Measurements from ENCODE around the gene BAIAP3. TPM values are rescaled to one million over a fixed set of nuclear protein-coding genes. Genes with fewer than 3 reads are reported as not detected.

Gene BAIAP3
- total and polyA plus RNA-seq, 2 of the 8 experiments (the other 6 are each of a cell fraction or from before 2014, with no cell fraction given) = 2.9 to 6.8 TPM

- H3K18ac ChIP-seq (ENCODE audit: extremely low read depth, low read length) = no peak overlapping the region
- no peak overlapping the region for H3K14ac ChIP-seq (ENCODE audit: insufficient read length)
- DNase-seq (ENCODE audit: low read depth in 1 of 2, low spot score in 2 of 2) (no peak), FAIRE-seq (no peak)
- H3K79me2 ChIP-seq (ENCODE audit: control insufficient read depth in 1 of 2, insufficient read depth in 2 of 2, low read length in 2 of 2) = peaks cover 2 to 42% of the 10 kb centered on the region in 2 experiments; a peak in 3 of 4 replicates
- no peak overlapping the region for H3K4me3 ChIP-seq (ENCODE audit: extremely low read depth in 1 of 4, insufficient read depth in 2 of 4, low read depth in 3 of 4, low read length in 4 of 4)
- no peak overlapping the region for H2AK5ac ChIP-seq (ENCODE audit: low read depth, low read length)
- no peak overlapping the region for H4K91ac ChIP-seq (replicated peaks; ENCODE audit: insufficient read length, low read length)
- no peak overlapping the region for H2BK12ac ChIP-seq (ENCODE audit: low read depth, low read length)
- H3K27ac ChIP-seq (ENCODE audit: low read depth, low read length) = no peak overlapping the region
- no peak overlapping the region for H2BK120ac ChIP-seq (replicated peaks; ENCODE audit: low read depth, low read length)
- H3K23me2 ChIP-seq (ENCODE audit: low read depth, low read length) = no peaks in the 10 kb centered on the region
- no peak overlapping the region for H2AFZ ChIP-seq (ENCODE audit: low read length)
- H4K5ac ChIP-seq (ENCODE audit: insufficient read length, low read depth, low read length) = no peak overlapping the region
- ChIA-PET POLR2A (ENCODE audit: partially characterized antibody) (interaction anchor here (1.1 to 11.4 kb wide), 3 partner anchors 8 to 42 kb away, joined by 3 to 106 read pairs (median 8); no protein-coding TSS in a partner anchor), CTCF (ENCODE audit: partially characterized antibody) (interaction anchor here (1.3 to 2.5 kb wide), 2 partner anchors 8 to 12 kb away, joined by 5 to 11 read pairs; no protein-coding TSS in a partner anchor)
- H2BK20ac ChIP-seq (ENCODE audit: low read length) = no peak overlapping the region
- peaks cover 13% of the 10 kb centered on the region for H3K79me1 ChIP-seq (ENCODE audit: low read depth, low read length)
- H3K4ac ChIP-seq (replicated peaks; ENCODE audit: insufficient read length, low read depth, low read length) = no peak overlapping the region
- no peak overlapping the region for H2BK15ac ChIP-seq (ENCODE audit: low read length)
- no peak overlapping the region for H2BK5ac ChIP-seq (ENCODE audit: low read depth, low read length)
- no peak overlapping the region for H3K9ac ChIP-seq (replicated peaks in 1 of 4; ENCODE audit: extremely low read depth in 1 of 4, low read depth in 3 of 4, low read length in 3 of 4)
- TF ChIP-seq POLR2AphosphoS5 (IDR thresholded peaks at IDR 0.05; ENCODE audit: low read depth, low read length) (0 out of 2 replicates have a peak, but pooled peaks have one; percentile 9), HDAC2 (IDR thresholded peaks at IDR 0.05; ENCODE audit: borderline replicate concordance in 1 of 2, low read depth in 2 of 2, low read length in 2 of 2) (no peak)
- H3K9me3 ChIP-seq (ENCODE audit: insufficient read depth in 2 of 2, low read depth in 1 of 2, low read length in 1 of 2) = no peaks in the 10 kb centered on the region
- no peaks in the 10 kb centered on the region for H3K4me1 ChIP-seq (replicated peaks in 1 of 4; ENCODE audit: control insufficient read depth in 3 of 4, insufficient read depth in 4 of 4, low read length in 3 of 4)
- 88% methylated on average over 9 of the region's 9 CpGs; no CpG with 5 or more reads in 1 of the 2 experiments for WGBS, 2 experiments (ENCODE audit: extremely low coverage in 1 of 2, insufficient coverage in 1 of 2, insufficient read length in 1 of 2, insufficient replicate concordance in 2 of 2, low coverage in 1 of 2, low lambda C conversion rate in 2 of 2, missing lambda C conversion rate in 1 of 2)
- no peak overlapping the region for H3K4me2 ChIP-seq (ENCODE audit: insufficient read depth in 1 of 2, low read depth in 2 of 2, low read length in 2 of 2)
- no peak overlapping the region for H3K23ac ChIP-seq (ENCODE audit: insufficient read length)
- peaks cover 55 to 86% (median 75%) of the 10 kb centered on the region in 4 experiments for H3K36me3 ChIP-seq (ENCODE audit: control insufficient read depth in 2 of 4, insufficient read depth in 4 of 4, low read length in 3 of 4)
- H3K56ac ChIP-seq (replicated peaks; ENCODE audit: insufficient read length, low read depth, low read length) = no peak overlapping the region
- no peaks in the 10 kb centered on the region for H3K27me3 ChIP-seq (replicated peaks in 1 of 4; ENCODE audit: control insufficient read depth in 3 of 4, extremely low read depth in 1 of 4, insufficient read depth in 3 of 4, low read length in 3 of 4)
- peak overlapping the region; percentile 45; the same call in 1 of the 2 replicates for H4K8ac ChIP-seq (ENCODE audit: extremely low read depth, insufficient read depth, low read length)
- peaks cover 31 to 42% of the 10 kb centered on the region in 2 experiments for H4K20me1 ChIP-seq (replicated peaks in 1 of 2; ENCODE audit: control insufficient read depth in 1 of 2, insufficient read depth in 2 of 2, low read length in 2 of 2)
Measured at GRCh38 chr16:1318268-1318545, 15.2 kb upstream of the BAIAP3 start.
